ENCODE data around the gene CTSZ. TPM values are rescaled to one million over a fixed set of nuclear protein-coding genes. Genes with fewer than 3 reads are reported as not detected.
A peak's percentile ranks its signal among the peaks of the same experiment; 100 is the strongest.

Gene CTSZ
- total and polyA plus RNA-seq, 10 of the 15 experiments (the other 5 are each of a cell fraction or from before 2014, with no cell fraction given), result 6.0 to 301 (median 154) TPM

DNA sequence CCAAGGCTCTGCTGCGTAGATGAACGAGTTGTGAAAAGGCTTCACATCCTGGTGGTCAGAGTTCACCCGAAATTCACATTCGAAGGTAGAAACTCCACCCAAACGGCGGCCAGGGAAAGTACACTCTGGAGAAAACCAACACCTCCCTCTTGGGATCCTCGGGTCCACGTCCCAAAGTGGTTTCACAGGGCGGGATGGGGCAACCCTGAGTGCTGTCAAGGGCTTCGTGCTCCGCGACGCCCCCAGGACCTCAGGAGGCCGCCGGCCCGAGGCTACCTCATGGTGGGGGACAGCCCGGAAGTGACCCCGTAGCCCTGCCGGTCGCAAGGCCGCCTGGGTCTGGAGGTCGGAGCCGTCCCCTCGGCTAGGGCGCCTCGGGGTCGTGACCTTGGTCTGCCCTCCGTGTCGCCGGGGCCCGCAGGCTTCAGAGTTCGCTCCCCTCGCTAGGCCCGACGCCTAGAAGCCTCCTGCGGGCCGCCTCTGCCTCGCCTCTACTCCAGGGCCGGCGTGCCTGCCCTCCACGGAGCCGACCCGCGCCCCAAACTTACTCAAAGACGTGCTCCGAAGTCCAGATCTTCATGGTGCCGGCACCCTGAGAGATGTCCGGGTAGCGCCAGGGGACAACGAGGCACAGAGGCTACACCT, 35.2 kb upstream of the CTSZ start, which contains the start of gene PRELID3B:
Gene PRELID3B, minus strand, starts transcription at position 636 of the 645 bp plus-strand sequence. Its CDS starts 56 bp downstream, at position 580.
- Histone ChIP-seq H3K4me2 (ENCODE audit: control insufficient read depth, insufficient read depth) (peak within 1 kb of the TSS; percentile 98), H3K27ac (ENCODE audit: control insufficient read depth, insufficient read depth) (peak within 1 kb of the TSS; percentile 87), H3K27me3 (replicated peaks in 1 of 2; ENCODE audit: control insufficient read depth in 2 of 2, insufficient read depth in 2 of 2, low read length in 1 of 2) (no peaks in the 10 kb centered on the region), H2AFZ (ENCODE audit: control insufficient read depth, low read depth, low read length) (peak within 1 kb of the TSS; percentile 93), H3K9me3 (replicated peaks; ENCODE audit: control insufficient read depth, insufficient read depth, low read length) (no peaks in the 10 kb centered on the region), H3K4me3 (peak within 1 kb of the TSS; percentile 89), H4K20me1 (ENCODE audit: control insufficient read depth, insufficient read depth) (no peaks in the 10 kb centered on the region; the same call in 1 of the 2 replicates), H3K36me3 (ENCODE audit: control insufficient read depth in 2 of 2, insufficient read depth in 2 of 2, low read length in 1 of 2) (peaks cover 4 to 11% of the 10 kb centered on the region in 2 experiments), H3K79me2 (ENCODE audit: control insufficient read depth, insufficient read depth, low read length) (peaks cover 56% of the 10 kb centered on the region), H3K9ac (ENCODE audit: control insufficient read depth, insufficient read depth, low read length) (peak within 1 kb of the TSS; percentile 94), H3K4me1 (ENCODE audit: control insufficient read depth, insufficient read depth, low read length) (peaks cover 13% of the 10 kb centered on the region)
- ChIA-PET SMC1A (ENCODE audit: uncharacterized antibody, unreplicated experiment) (interaction anchor here (1.1 to 2.9 kb wide), 6 partner anchors 9 to 135 kb away, joined by 3 to 12 read pairs (median 8); partner anchors contain the start of genes ATP5F1E and NELFCD), POLR2A (interaction anchor here (0.6 to 4.3 kb wide), 6 partner anchors 9 to 156 kb away, joined by 3 to 40 read pairs (median 4); partner anchors contain the start of gene ATP5F1E), RAD21 (ENCODE audit: unreplicated experiment) (interaction anchor here (1.2 to 1.7 kb wide), 3 partner anchors 10 to 34 kb away, joined by 4 to 5 read pairs (median 5); partner anchors contain the start of gene ATP5F1E), CTCF (interaction anchor here (1.0 to 1.3 kb wide), 3 partner anchors 9 to 135 kb away, joined by 3 to 4 read pairs (median 3); partner anchors contain the start of gene ATP5F1E)
- 1% methylated on average over 50 of the region's 50 CpGs for WGBS (ENCODE audit: insufficient coverage, insufficient replicate concordance, low lambda C conversion rate, missing lambda C conversion rate)
- DNase-seq (ENCODE audit: low read depth, low spot score) (no peak), FAIRE-seq (no peak), ATAC-seq (peak; percentile 72)
- intact Hi-C loops (cut with micrococcal nuclease; ENCODE audit: unreplicated experiment) (no loop called here), in situ Hi-C loops (cut with MboI) (loop anchor here (10.0 kb wide), 1 partner anchor 387 kb away; the partner anchor contains the start of gene STX16)
- BruUV-seq (replicated peaks), result no TSS peak
- TF ChIP-seq RUNX3 (IDR thresholded peaks at IDR 0.05; ENCODE audit: low read length), result no peak
- TF ChIP-seq SMARCA5 (IDR thresholded peaks at IDR 0.05), result no peak
- TF ChIP-seq ASH2L (IDR thresholded peaks at IDR 0.05; ENCODE audit: borderline replicate concordance, low read depth), result no peak
- TF ChIP-seq KDM1A (IDR thresholded peaks at IDR 0.05; ENCODE audit: borderline replicate concordance), result no peak
- TF ChIP-seq NFYB (IDR thresholded peaks at IDR 0.05; ENCODE audit: insufficient read depth, low read depth, low read length), result no peak
- TF ChIP-seq, protein P1, sequence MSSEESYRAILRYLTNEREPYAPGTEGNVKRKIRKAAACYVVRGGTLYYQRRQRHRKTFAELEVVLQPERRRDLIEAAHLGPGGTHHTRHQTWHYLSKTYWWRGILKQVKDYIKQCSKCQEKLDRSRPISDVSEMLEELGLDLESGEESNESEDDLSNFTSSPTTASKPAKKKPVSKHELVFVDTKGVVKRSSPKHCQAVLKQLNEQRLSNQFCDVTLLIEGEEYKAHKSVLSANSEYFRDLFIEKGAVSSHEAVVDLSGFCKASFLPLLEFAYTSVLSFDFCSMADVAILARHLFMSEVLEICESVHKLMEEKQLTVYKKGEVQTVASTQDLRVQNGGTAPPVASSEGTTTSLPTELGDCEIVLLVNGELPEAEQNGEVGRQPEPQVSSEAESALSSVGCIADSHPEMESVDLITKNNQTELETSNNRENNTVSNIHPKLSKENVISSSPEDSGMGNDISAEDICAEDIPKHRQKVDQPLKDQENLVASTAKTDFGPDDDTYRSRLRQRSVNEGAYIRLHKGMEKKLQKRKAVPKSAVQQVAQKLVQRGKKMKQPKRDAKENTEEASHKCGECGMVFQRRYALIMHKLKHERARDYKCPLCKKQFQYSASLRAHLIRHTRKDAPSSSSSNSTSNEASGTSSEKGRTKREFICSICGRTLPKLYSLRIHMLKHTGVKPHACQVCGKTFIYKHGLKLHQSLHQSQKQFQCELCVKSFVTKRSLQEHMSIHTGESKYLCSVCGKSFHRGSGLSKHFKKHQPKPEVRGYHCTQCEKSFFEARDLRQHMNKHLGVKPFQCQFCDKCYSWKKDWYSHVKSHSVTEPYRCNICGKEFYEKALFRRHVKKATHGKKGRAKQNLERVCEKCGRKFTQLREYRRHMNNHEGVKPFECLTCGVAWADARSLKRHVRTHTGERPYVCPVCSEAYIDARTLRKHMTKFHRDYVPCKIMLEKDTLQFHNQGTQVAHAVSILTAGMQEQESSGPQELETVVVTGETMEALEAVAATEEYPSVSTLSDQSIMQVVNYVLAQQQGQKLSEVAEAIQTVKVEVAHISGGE (CRISPR knock-in tag; IDR thresholded peaks at IDR 0.05), result no peak
- no peak for TF ChIP-seq EGR1 (IDR thresholded peaks at IDR 0.05; ENCODE audit: borderline replicate concordance in 1 of 2, low read depth in 2 of 2, low read length in 2 of 2)
- no peak for TF ChIP-seq TARDBP (IDR thresholded peaks at IDR 0.05; ENCODE audit: borderline replicate concordance)
- TF ChIP-seq PBX3 (IDR thresholded peaks at IDR 0.05; ENCODE audit: insufficient replicate concordance, low read depth, low read length), result no peak
- TF ChIP-seq CEBPB (IDR thresholded peaks at IDR 0.05; ENCODE audit: borderline replicate concordance in 1 of 2, low read depth in 2 of 2, low read length in 2 of 2), result no peak
- TF ChIP-seq, protein P2, sequence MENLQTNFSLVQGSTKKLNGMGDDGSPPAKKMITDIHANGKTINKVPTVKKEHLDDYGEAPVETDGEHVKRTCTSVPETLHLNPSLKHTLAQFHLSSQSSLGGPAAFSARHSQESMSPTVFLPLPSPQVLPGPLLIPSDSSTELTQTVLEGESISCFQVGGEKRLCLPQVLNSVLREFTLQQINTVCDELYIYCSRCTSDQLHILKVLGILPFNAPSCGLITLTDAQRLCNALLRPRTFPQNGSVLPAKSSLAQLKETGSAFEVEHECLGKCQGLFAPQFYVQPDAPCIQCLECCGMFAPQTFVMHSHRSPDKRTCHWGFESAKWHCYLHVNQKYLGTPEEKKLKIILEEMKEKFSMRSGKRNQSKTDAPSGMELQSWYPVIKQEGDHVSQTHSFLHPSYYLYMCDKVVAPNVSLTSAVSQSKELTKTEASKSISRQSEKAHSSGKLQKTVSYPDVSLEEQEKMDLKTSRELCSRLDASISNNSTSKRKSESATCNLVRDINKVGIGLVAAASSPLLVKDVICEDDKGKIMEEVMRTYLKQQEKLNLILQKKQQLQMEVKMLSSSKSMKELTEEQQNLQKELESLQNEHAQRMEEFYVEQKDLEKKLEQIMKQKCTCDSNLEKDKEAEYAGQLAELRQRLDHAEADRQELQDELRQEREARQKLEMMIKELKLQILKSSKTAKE (IDR thresholded peaks at IDR 0.05; ENCODE audit: low read depth, poor library complexity, severe bottlenecking), result no peak

All from GM12878 (cell line).